ENCODE measurements around the gene AKAP6.

The AKAP6 gene

GRCh38 chr14:32329146-32329545 is at the start of gene AKAP6:
Gene AKAP6 (plus strand): TSS chr14:32329298. CDS start chr14:32433494, 104,196 bp downstream.
- H3K9ac ChIP-seq (ENCODE audit: low read depth in 1 of 2, low read length in 2 of 2) = no peak within 1 kb of the TSS
- no peak within 1 kb of the TSS for H3K4me3 ChIP-seq (ENCODE audit: low read length in 2 of 2)
- no peaks in the 10 kb centered on the region for H3K27me3 ChIP-seq (ENCODE audit: control insufficient read depth in 2 of 2, insufficient read depth in 2 of 2, low read length in 2 of 2)
- no peaks in the 10 kb centered on the region for H3K36me3 ChIP-seq (ENCODE audit: control insufficient read depth in 2 of 2, insufficient read depth in 2 of 2, low read length in 2 of 2)
- no peak within 1 kb of the TSS for H3K27ac ChIP-seq (ENCODE audit: low read depth in 2 of 2, low read length in 2 of 2)
- H3K4me1 ChIP-seq (ENCODE audit: control insufficient read depth in 2 of 2, insufficient read depth in 2 of 2, low read length in 2 of 2) = no peaks in the 10 kb centered on the region
- no peaks in the 10 kb centered on the region for H3K9me3 ChIP-seq (ENCODE audit: control insufficient read depth in 2 of 2, low read length in 2 of 2)

- H3K4me3 ChIP-seq (ENCODE audit: low read length in 2 of 2) = no peak overlapping the region
Observed at GRCh38 chr14:32286602-32287001, 42.5 kb upstream of the AKAP6 start.

GRCh38 chr14:32296366-32296765 is 32.7 kb upstream of the AKAP6 start:
- Histone ChIP-seq H3K36me3 (ENCODE audit: control insufficient read depth in 2 of 2, insufficient read depth in 2 of 2, low read length in 2 of 2) (no peaks in the 10 kb centered on the region), H3K27me3 (ENCODE audit: control insufficient read depth in 2 of 2, insufficient read depth in 2 of 2, low read length in 2 of 2) (no peaks in the 10 kb centered on the region), H3K9ac (ENCODE audit: low read depth in 1 of 2, low read length in 2 of 2) (no peak overlapping the region), H3K4me1 (ENCODE audit: control insufficient read depth in 2 of 2, insufficient read depth in 2 of 2, low read length in 2 of 2) (no peaks in the 10 kb centered on the region), H3K27ac (ENCODE audit: low read depth in 2 of 2, low read length in 2 of 2) (no peak overlapping the region), H3K9me3 (ENCODE audit: control insufficient read depth in 2 of 2, low read length in 2 of 2) (no peaks in the 10 kb centered on the region), H3K4me3 (ENCODE audit: low read length in 2 of 2) (no peak overlapping the region)

More at GRCh38 chr14:32286602-32287001, 42.5 kb upstream of the AKAP6 start:
- H3K36me3 ChIP-seq (ENCODE audit: control insufficient read depth in 2 of 2, insufficient read depth in 2 of 2, low read length in 2 of 2) = no peaks in the 10 kb centered on the region
- H3K27ac ChIP-seq (ENCODE audit: low read depth in 2 of 2, low read length in 2 of 2) = no peak overlapping the region
- H3K9me3 ChIP-seq (ENCODE audit: control insufficient read depth in 2 of 2, low read length in 2 of 2) = no peaks in the 10 kb centered on the region
- no peaks in the 10 kb centered on the region for H3K4me1 ChIP-seq (ENCODE audit: control insufficient read depth in 2 of 2, insufficient read depth in 2 of 2, low read length in 2 of 2)
- H3K27me3 ChIP-seq (ENCODE audit: control insufficient read depth in 2 of 2, insufficient read depth in 2 of 2, low read length in 2 of 2) = no peaks in the 10 kb centered on the region
- no peak overlapping the region for H3K9ac ChIP-seq (ENCODE audit: low read depth in 1 of 2, low read length in 2 of 2)

- no peaks in the 10 kb centered on the region for H3K36me3 ChIP-seq (ENCODE audit: control insufficient read depth in 2 of 2, insufficient read depth in 2 of 2, low read length in 2 of 2)
- H3K27me3 ChIP-seq (ENCODE audit: control insufficient read depth in 2 of 2, insufficient read depth in 2 of 2, low read length in 2 of 2) = no peaks in the 10 kb centered on the region
- H3K9ac ChIP-seq (ENCODE audit: low read depth in 1 of 2, low read length in 2 of 2) = no peak overlapping the region
- H3K27ac ChIP-seq (ENCODE audit: low read depth in 2 of 2, low read length in 2 of 2) = no peak overlapping the region
- no peak overlapping the region for H3K4me3 ChIP-seq (ENCODE audit: low read length in 2 of 2)
- H3K4me1 ChIP-seq (ENCODE audit: control insufficient read depth in 2 of 2, insufficient read depth in 2 of 2, low read length in 2 of 2) = no peaks in the 10 kb centered on the region
- no peaks in the 10 kb centered on the region for H3K9me3 ChIP-seq (ENCODE audit: control insufficient read depth in 2 of 2, low read length in 2 of 2)
Observed at GRCh38 chr14:32298346-32298745, 30.8 kb upstream of the AKAP6 start.

- no peaks in the 10 kb centered on the region for H3K27me3 ChIP-seq (ENCODE audit: control insufficient read depth in 2 of 2, insufficient read depth in 2 of 2, low read length in 2 of 2)
- no peaks in the 10 kb centered on the region for H3K9me3 ChIP-seq (ENCODE audit: control insufficient read depth in 2 of 2, low read length in 2 of 2)
- H3K36me3 ChIP-seq (ENCODE audit: control insufficient read depth in 2 of 2, insufficient read depth in 2 of 2, low read length in 2 of 2) = no peaks in the 10 kb centered on the region
- H3K9ac ChIP-seq (ENCODE audit: low read depth in 1 of 2, low read length in 2 of 2) = no peak overlapping the region
- no peak overlapping the region for H3K4me3 ChIP-seq (ENCODE audit: low read length in 2 of 2)
- H3K27ac ChIP-seq (ENCODE audit: low read depth in 2 of 2, low read length in 2 of 2) = no peak overlapping the region
- H3K4me1 ChIP-seq (ENCODE audit: control insufficient read depth in 2 of 2, insufficient read depth in 2 of 2, low read length in 2 of 2) = no peaks in the 10 kb centered on the region
Observed at GRCh38 chr14:32300136-32300535, 29.0 kb upstream of the AKAP6 start.

- Histone ChIP-seq H3K9me3 (ENCODE audit: control insufficient read depth in 2 of 2, low read length in 2 of 2) (no peaks in the 10 kb centered on the region), H3K4me3 (ENCODE audit: low read length in 2 of 2) (no peak overlapping the region), H3K9ac (ENCODE audit: low read depth in 1 of 2, low read length in 2 of 2) (no peak overlapping the region), H3K4me1 (ENCODE audit: control insufficient read depth in 2 of 2, insufficient read depth in 2 of 2, low read length in 2 of 2) (peaks cover 5 to 11% of the 10 kb centered on the region in 2 donors), H3K27me3 (ENCODE audit: control insufficient read depth in 2 of 2, insufficient read depth in 2 of 2, low read length in 2 of 2) (no peaks in the 10 kb centered on the region), H3K27ac (ENCODE audit: low read depth in 2 of 2, low read length in 2 of 2) (no peak overlapping the region), H3K36me3 (ENCODE audit: control insufficient read depth in 2 of 2, insufficient read depth in 2 of 2, low read length in 2 of 2) (no peaks in the 10 kb centered on the region)
Observed at GRCh38 chr14:32303865-32304264, 25.2 kb upstream of the AKAP6 start.

GRCh38 chr14:32304296-32304695 is 24.8 kb upstream of the AKAP6 start:
- Histone ChIP-seq H3K4me1 (ENCODE audit: control insufficient read depth in 2 of 2, insufficient read depth in 2 of 2, low read length in 2 of 2) (peaks cover 5 to 13% of the 10 kb centered on the region in 2 donors), H3K9ac (ENCODE audit: low read depth in 1 of 2, low read length in 2 of 2) (no peak overlapping the region), H3K27me3 (ENCODE audit: control insufficient read depth in 2 of 2, insufficient read depth in 2 of 2, low read length in 2 of 2) (no peaks in the 10 kb centered on the region), H3K36me3 (ENCODE audit: control insufficient read depth in 2 of 2, insufficient read depth in 2 of 2, low read length in 2 of 2) (no peaks in the 10 kb centered on the region), H3K4me3 (ENCODE audit: low read length in 2 of 2) (no peak overlapping the region), H3K27ac (ENCODE audit: low read depth in 2 of 2, low read length in 2 of 2) (no peak overlapping the region), H3K9me3 (ENCODE audit: control insufficient read depth in 2 of 2, low read length in 2 of 2) (no peaks in the 10 kb centered on the region)

- Histone ChIP-seq H3K9me3 (ENCODE audit: control insufficient read depth in 2 of 2, low read length in 2 of 2) (no peaks in the 10 kb centered on the region), H3K4me3 (ENCODE audit: low read length in 2 of 2) (no peak overlapping the region), H3K9ac (ENCODE audit: low read depth in 1 of 2, low read length in 2 of 2) (no peak overlapping the region), H3K36me3 (ENCODE audit: control insufficient read depth in 2 of 2, insufficient read depth in 2 of 2, low read length in 2 of 2) (no peaks in the 10 kb centered on the region), H3K27ac (ENCODE audit: low read depth in 2 of 2, low read length in 2 of 2) (no peak overlapping the region), H3K4me1 (ENCODE audit: control insufficient read depth in 2 of 2, insufficient read depth in 2 of 2, low read length in 2 of 2) (peaks cover 5 to 13% of the 10 kb centered on the region in 2 donors), H3K27me3 (ENCODE audit: control insufficient read depth in 2 of 2, insufficient read depth in 2 of 2, low read length in 2 of 2) (no peaks in the 10 kb centered on the region)
Observed at GRCh38 chr14:32306549-32306948, 22.5 kb upstream of the AKAP6 start.

GRCh38 chr14:32307881-32308582 is 21.1 kb upstream of the AKAP6 start:
- no peak overlapping the region for H3K4me3 ChIP-seq (ENCODE audit: low read length in 2 of 2)
- no peaks in the 10 kb centered on the region for H3K36me3 ChIP-seq (ENCODE audit: control insufficient read depth in 2 of 2, insufficient read depth in 2 of 2, low read length in 2 of 2)
- H3K9me3 ChIP-seq (ENCODE audit: control insufficient read depth in 2 of 2, low read length in 2 of 2) = no peaks in the 10 kb centered on the region
- H3K9ac ChIP-seq (ENCODE audit: low read depth in 1 of 2, low read length in 2 of 2) = no peak overlapping the region
- H3K27ac ChIP-seq (ENCODE audit: low read depth in 2 of 2, low read length in 2 of 2) = peak overlapping the region; percentile 53 to 66
- H3K4me1 ChIP-seq (ENCODE audit: control insufficient read depth in 2 of 2, insufficient read depth in 2 of 2, low read length in 2 of 2) = peaks cover 5 to 13% of the 10 kb centered on the region in 2 donors
- no peaks in the 10 kb centered on the region for H3K27me3 ChIP-seq (ENCODE audit: control insufficient read depth in 2 of 2, insufficient read depth in 2 of 2, low read length in 2 of 2)

GRCh38 chr14:32310876-32311275 is 18.2 kb upstream of the AKAP6 start:
- Histone ChIP-seq H3K27ac (ENCODE audit: low read depth in 2 of 2, low read length in 2 of 2) (no peak overlapping the region), H3K27me3 (ENCODE audit: control insufficient read depth in 2 of 2, insufficient read depth in 2 of 2, low read length in 2 of 2) (no peaks in the 10 kb centered on the region), H3K9ac (ENCODE audit: low read depth in 1 of 2, low read length in 2 of 2) (no peak overlapping the region), H3K9me3 (ENCODE audit: control insufficient read depth in 2 of 2, low read length in 2 of 2) (no peaks in the 10 kb centered on the region), H3K4me3 (ENCODE audit: low read length in 2 of 2) (no peak overlapping the region), H3K4me1 (ENCODE audit: control insufficient read depth in 2 of 2, insufficient read depth in 2 of 2, low read length in 2 of 2) (peaks cover 9 to 22% of the 10 kb centered on the region in 2 donors), H3K36me3 (ENCODE audit: control insufficient read depth in 2 of 2, insufficient read depth in 2 of 2, low read length in 2 of 2) (no peaks in the 10 kb centered on the region)

All from mucosa of rectum (tissue), 2 donors.